Measurements from ENCODE around the gene DPYD. TPM values are rescaled to one million over a fixed set of nuclear protein-coding genes. Genes with fewer than 3 reads are reported as not detected.

Gene DPYD
- total RNA-seq, 1 donor, result 81.4 TPM

DNA sequence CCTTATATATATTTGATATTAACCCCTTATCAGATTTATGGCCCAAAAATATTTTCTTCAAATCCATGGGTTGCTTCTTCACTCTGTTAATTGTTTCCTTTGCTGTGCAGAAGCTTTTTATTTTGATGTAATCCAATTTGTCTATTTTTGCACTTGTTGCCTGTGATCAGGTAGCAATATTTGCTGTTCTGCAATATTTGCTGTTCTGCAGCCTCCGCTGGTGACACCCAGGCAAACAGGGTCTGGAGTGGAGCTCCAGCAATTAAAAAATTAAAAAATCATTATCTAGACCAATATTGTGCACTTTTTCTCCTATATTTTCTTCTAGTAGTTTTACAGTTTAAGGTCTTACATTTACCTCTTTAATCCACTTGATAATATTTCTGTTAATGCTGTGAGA lies 564.5 kb downstream of the DPYD start:
- TF ChIP-seq, protein P1, sequence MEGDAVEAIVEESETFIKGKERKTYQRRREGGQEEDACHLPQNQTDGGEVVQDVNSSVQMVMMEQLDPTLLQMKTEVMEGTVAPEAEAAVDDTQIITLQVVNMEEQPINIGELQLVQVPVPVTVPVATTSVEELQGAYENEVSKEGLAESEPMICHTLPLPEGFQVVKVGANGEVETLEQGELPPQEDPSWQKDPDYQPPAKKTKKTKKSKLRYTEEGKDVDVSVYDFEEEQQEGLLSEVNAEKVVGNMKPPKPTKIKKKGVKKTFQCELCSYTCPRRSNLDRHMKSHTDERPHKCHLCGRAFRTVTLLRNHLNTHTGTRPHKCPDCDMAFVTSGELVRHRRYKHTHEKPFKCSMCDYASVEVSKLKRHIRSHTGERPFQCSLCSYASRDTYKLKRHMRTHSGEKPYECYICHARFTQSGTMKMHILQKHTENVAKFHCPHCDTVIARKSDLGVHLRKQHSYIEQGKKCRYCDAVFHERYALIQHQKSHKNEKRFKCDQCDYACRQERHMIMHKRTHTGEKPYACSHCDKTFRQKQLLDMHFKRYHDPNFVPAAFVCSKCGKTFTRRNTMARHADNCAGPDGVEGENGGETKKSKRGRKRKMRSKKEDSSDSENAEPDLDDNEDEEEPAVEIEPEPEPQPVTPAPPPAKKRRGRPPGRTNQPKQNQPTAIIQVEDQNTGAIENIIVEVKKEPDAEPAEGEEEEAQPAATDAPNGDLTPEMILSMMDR (IDR thresholded peaks at IDR 0.05; ENCODE audit: extremely low read depth, low read depth, low read length), result no peak
- no peaks in the 10 kb centered on the region for H3K9me3 ChIP-seq (ENCODE audit: low read depth, low read length)
- H3K27ac ChIP-seq (ENCODE audit: low read depth, low read length), result no peak overlapping the region
- no peaks in the 10 kb centered on the region for H4K20me1 ChIP-seq (ENCODE audit: insufficient read depth, low read length)
- H2AFZ ChIP-seq (ENCODE audit: low read length), result no peak overlapping the region
- H3K4me1 ChIP-seq (ENCODE audit: insufficient read depth, low read length), result peaks cover 7% of the 10 kb centered on the region
- H3K4me2 ChIP-seq (ENCODE audit: insufficient read depth, low read length), result no peak overlapping the region
- H3K4me3 ChIP-seq (ENCODE audit: insufficient read depth, low read length), result no peak overlapping the region
- no peaks in the 10 kb centered on the region for H3K36me3 ChIP-seq (ENCODE audit: insufficient read depth, low read length)
- H3K27me3 ChIP-seq (ENCODE audit: insufficient read depth, low read length), result no peaks in the 10 kb centered on the region
- H3K79me2 ChIP-seq (ENCODE audit: insufficient read depth, low read length), result no peaks in the 10 kb centered on the region
- DNase-seq (ENCODE audit: insufficient read length, low spot score, missing footprints), result no peak

DNA sequence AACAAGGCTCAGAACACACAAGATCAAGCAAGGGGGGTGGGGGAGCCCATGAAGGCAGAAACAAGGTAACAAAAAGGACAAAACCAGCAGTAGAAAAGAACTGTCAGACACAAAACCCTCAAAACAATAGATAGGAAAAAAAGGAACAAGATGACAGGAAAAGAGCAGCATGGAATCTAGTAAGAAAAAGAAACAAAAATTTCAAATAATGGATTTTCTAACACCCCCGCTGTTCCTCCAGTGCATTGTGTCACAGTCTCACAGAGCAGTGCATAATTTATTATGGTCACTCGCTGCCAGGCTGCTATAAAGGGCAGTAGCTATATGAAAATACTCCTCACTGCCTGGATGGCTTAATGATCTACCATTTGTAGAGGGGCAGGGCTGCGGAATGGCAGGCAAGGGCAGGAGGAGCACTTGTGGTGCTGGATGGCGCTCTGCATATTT lies 567.9 kb downstream of the DPYD start:
- no peak overlapping the region for H3K4me2 ChIP-seq (ENCODE audit: insufficient read depth, low read length)
- H3K4me1 ChIP-seq (ENCODE audit: insufficient read depth, low read length), result peaks cover 22% of the 10 kb centered on the region
- H3K9me3 ChIP-seq (ENCODE audit: low read depth, low read length), result no peaks in the 10 kb centered on the region
- no peak overlapping the region for H3K27ac ChIP-seq (ENCODE audit: low read depth, low read length)
- H3K36me3 ChIP-seq (ENCODE audit: insufficient read depth, low read length), result no peaks in the 10 kb centered on the region
- no peaks in the 10 kb centered on the region for H3K27me3 ChIP-seq (ENCODE audit: insufficient read depth, low read length)
- no peak for DNase-seq (ENCODE audit: insufficient read length, low spot score, missing footprints)
- no peaks in the 10 kb centered on the region for H3K79me2 ChIP-seq (ENCODE audit: insufficient read depth, low read length)
- no peak overlapping the region for H3K4me3 ChIP-seq (ENCODE audit: insufficient read depth, low read length)
- no peak overlapping the region for H2AFZ ChIP-seq (ENCODE audit: low read length)
- TF ChIP-seq, protein P1 (IDR thresholded peaks at IDR 0.05; ENCODE audit: extremely low read depth, low read depth, low read length), result no peak
- H4K20me1 ChIP-seq (ENCODE audit: insufficient read depth, low read length), result no peaks in the 10 kb centered on the region

DNA sequence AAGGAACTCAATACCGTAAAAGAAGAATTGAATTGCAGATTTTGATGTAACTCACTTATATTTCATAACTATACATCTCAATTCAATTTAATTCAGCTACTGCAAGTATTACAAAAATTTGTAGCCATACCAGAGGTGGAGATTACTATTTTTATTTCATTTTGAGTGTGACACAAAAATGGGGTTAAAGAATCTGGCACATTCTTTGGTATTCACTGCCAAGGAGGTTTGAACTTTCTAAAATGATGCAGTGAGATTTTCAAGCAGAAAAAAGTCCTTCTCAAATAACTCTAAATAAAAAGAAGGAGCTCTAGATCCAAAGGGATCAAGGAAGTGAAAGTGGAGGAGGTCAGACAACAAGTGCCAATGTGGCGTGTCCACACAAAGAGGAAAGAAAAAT lies 569.0 kb downstream of the DPYD start:
- no peak for DNase-seq (ENCODE audit: insufficient read length, low spot score, missing footprints)
- H3K4me1 ChIP-seq (ENCODE audit: insufficient read depth, low read length), result peaks cover 22% of the 10 kb centered on the region
- no peak overlapping the region for H3K27ac ChIP-seq (ENCODE audit: low read depth, low read length)
- H3K79me2 ChIP-seq (ENCODE audit: insufficient read depth, low read length), result no peaks in the 10 kb centered on the region
- no peak overlapping the region for H3K4me3 ChIP-seq (ENCODE audit: insufficient read depth, low read length)
- H3K4me2 ChIP-seq (ENCODE audit: insufficient read depth, low read length), result no peak overlapping the region
- no peaks in the 10 kb centered on the region for H3K9me3 ChIP-seq (ENCODE audit: low read depth, low read length)
- H3K27me3 ChIP-seq (ENCODE audit: insufficient read depth, low read length), result no peaks in the 10 kb centered on the region
- no peak overlapping the region for H2AFZ ChIP-seq (ENCODE audit: low read length)
- H4K20me1 ChIP-seq (ENCODE audit: insufficient read depth, low read length), result no peaks in the 10 kb centered on the region
- TF ChIP-seq, protein P1 (IDR thresholded peaks at IDR 0.05; ENCODE audit: extremely low read depth, low read depth, low read length), result no peak
- no peaks in the 10 kb centered on the region for H3K36me3 ChIP-seq (ENCODE audit: insufficient read depth, low read length)

DNA sequence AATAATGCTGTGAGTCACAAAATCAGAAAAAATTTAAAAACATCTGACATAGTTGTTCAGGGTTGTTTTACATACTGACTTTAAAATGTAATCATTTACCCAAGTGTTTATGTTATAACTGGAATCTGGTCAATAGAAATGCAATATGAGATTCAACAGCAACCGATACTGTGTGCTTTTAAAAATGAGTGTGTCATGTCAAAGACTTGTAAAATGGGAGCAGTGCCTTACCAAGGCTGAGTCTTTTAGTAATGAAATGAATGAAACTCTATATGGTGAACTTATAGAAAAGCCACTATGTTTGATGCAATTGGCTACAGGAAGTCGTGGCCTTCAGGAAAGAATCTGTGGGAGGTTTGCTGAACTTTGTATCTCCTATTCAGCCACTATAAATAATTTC lies 570.2 kb downstream of the DPYD start:
- peak overlapping the region; percentile 17 for H3K4me2 ChIP-seq (ENCODE audit: insufficient read depth, low read length)

More for the DNA sequence above, 570.2 kb downstream of the DPYD start:
- no peak overlapping the region for H3K4me3 ChIP-seq (ENCODE audit: insufficient read depth, low read length)
- no peak for DNase-seq (ENCODE audit: insufficient read length, low spot score, missing footprints)
- H3K4me1 ChIP-seq (ENCODE audit: insufficient read depth, low read length), result peaks cover 22% of the 10 kb centered on the region
- no peaks in the 10 kb centered on the region for H3K27me3 ChIP-seq (ENCODE audit: insufficient read depth, low read length)
- no peak overlapping the region for H3K27ac ChIP-seq (ENCODE audit: low read depth, low read length)
- no peaks in the 10 kb centered on the region for H3K36me3 ChIP-seq (ENCODE audit: insufficient read depth, low read length)
- no peaks in the 10 kb centered on the region for H3K79me2 ChIP-seq (ENCODE audit: insufficient read depth, low read length)
- no peaks in the 10 kb centered on the region for H3K9me3 ChIP-seq (ENCODE audit: low read depth, low read length)
- no peaks in the 10 kb centered on the region for H4K20me1 ChIP-seq (ENCODE audit: insufficient read depth, low read length)
- TF ChIP-seq, protein P1 (IDR thresholded peaks at IDR 0.05; ENCODE audit: extremely low read depth, low read depth, low read length), result no peak
- H2AFZ ChIP-seq (ENCODE audit: low read length), result no peak overlapping the region
